GM21717 (cell line): ENCODE data around the gene CIB2.

Source experiments
- ATAC-seq: cut with Tn5 transposase; IDR thresholded peaks from one replicate; pipeline ENCODE4 v1.9.1; 2021; ENCODE audit warnings: mild to moderate bottlenecking, moderate library complexity; ENCODE audit not compliant: unreplicated experiment

The CIB2 gene

GRCh38 chr15:78069462-78070029 lies 61.7 kb downstream of the CIB2 start:
- ATAC-seq = no peak

GRCh38 chr15:78069052-78069414 lies 62.2 kb downstream of the CIB2 start:
- no peak for ATAC-seq

DNA sequence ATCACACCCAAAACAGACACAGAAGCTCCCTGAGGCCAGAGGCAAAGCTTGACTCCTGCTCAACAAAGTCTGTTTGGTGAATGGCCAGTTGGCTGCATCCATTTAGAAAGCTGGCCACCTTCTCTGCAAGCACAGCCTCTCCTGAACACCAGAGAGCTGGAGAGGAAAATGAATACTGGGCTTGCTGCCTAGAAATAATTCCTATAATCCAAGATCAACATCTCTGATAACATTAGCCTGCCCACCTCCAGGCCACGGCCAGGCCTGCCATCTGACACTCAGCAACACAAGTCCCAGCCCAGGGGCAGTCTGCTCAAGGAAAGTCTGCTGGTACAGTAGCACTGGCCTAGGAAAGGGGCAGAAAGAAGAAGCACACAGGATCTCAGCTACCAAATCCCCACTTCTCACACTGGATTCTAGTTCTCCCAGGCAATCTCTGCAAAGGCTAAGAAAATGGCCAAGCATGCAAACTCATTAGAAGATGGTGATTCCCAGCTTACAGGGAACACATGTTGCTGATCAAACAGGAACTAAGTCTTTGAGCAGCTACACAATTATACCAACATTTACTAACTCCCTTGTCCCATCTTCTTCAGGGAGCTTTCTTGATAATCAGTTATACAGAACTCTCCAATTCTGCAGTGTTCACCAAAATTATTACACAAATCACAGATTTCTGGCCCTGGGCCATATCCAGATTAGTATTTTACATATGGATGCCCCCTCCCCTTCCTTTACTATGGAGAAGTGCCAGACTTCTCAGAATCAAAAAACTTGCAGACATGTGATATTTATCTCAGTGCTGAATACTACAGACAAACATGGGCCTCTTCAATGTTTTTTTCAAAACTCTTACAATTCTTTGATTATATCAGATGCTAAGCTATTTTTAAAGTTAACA lies 63.7 kb downstream of the CIB2 start:
- no peak for ATAC-seq

- no peak for ATAC-seq
These were observed 65.0 kb downstream of the CIB2 start for GRCh38 chr15:78065973-78066946.

DNA sequence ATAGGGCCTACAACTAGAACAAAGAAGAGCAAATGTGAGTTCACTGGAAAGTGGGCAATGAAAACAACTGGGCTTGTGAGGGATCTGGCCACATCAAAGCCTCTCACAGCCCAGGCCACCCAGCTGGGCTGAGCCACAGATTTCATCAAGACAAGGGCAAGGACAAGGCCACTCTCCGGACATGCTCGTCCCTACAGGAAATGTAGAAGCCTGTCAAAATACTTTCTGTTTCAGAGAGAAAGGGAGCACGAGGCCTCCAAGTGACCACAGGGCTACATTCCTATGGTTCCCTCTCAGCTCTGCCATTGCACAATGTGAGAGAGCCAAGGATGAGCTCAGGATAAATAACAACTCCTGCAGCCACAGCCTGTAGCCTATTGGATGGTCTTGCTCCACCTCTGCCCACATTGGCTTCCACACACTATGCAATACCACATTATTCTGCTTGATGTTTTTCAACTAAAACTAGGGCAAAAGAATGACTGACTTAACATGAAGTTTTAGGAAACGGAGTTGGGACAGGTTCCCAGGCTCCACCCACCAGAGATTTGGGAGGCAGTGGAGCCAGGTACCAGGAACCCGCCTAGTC lies 65.9 kb downstream of the CIB2 start:
- no peak for ATAC-seq

GRCh38 chr15:78064544-78064943 lies 66.7 kb downstream of the CIB2 start:
- no peak for ATAC-seq

DNA sequence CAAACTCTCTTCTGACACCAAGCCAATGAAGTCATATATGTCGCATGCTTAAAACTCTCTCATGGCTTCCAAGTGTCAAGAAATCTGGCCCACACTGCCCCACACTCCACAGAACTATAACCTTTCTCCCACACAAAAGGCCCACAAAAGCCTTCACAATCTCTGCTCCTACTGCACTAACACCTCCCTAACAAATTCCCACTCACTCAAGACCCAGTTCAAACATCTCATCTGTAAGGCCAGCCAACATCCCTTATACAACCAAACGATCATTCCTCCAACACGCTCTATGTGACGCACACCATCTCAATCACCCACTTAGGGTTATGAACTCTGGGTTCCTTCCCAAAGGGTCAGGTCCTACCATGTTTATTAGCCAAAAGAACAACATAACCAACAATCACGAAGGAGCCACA lies 67.3 kb downstream of the CIB2 start:
- no peak for ATAC-seq

- ATAC-seq = no peak
These were observed 68.0 kb downstream of the CIB2 start for GRCh38 chr15:78063217-78063616.

DNA sequence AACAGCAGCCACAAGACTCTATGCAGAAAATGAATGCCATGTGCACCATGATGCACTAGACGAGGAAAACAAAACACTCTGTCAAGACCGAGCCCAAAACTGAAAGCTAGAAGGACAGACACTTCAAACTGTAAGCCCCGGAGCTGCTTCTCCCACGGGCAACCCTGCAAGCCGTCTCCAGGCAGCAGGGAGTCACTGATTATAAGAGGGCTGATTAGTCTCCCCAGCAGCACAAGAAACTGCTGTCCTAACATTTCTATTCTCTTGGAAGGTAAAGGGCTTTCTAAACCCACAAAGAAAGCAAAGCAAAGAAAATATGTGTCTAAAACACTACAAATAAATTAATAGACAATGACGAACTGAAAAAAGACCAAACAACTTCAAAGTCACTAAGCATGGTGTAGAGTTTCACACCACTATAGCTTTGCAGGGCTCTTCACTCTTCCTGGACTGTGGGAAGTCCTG lies 69.2 kb downstream of the CIB2 start:
- peak; percentile 44 for ATAC-seq

- no peak for ATAC-seq
These were observed 71.0 kb downstream of the CIB2 start for GRCh38 chr15:78060232-78060631.

- no peak for ATAC-seq
These were observed 72.0 kb downstream of the CIB2 start for GRCh38 chr15:78059110-78059839.

GRCh38 chr15:78058401-78058935 lies 72.8 kb downstream of the CIB2 start:
- ATAC-seq = no peak

- no peak for ATAC-seq
These were observed 73.4 kb downstream of the CIB2 start for GRCh38 chr15:78057803-78058202.

GRCh38 chr15:78056714-78057269 lies 74.5 kb downstream of the CIB2 start:
- no peak for ATAC-seq

DNA sequence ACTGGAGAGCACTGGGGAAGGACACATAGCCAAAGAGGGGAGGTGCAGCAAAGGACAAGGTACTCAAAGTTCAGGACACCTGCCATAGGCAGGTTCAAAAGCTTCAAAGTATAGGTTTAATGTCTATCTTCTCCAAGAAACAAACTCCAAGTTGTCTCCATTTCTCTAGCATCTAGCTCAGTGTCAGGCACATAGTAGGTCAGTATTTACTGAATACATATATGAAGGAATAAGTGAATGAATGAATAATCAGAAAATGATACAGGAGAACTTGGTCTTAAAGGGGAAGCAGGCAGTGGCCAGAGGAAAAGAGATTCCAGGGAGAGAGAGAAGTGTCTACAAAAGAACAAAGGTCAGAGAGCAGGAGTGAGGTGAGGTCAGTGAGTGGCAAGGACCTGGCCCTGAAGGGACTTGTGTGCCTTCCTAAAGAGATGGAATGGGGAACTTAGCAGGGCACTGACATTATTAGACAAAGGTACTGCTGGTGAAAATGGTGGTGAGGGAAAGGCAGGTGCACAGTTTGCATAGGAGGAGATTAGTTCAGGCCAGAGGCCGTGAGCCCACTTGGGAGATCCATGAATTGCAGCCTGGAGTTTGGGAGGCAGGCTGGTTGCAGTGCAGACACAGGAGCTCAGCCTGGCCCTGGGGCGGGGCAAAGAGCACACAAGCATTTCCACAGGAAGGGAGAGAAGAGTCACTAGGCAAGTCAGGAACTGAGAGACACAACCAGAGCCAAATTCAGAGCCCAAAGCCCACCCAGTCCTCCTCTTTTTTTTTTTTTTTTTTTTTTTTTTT lies 75.1 kb downstream of the CIB2 start:
- ATAC-seq = no peak

GRCh38 chr15:78054966-78055365 lies 76.3 kb downstream of the CIB2 start:
- no peak for ATAC-seq
